DOHH2 (cell line): ENCODE data around the gene GOLGA8A.
"Not testable (repeated sequence)": the region's sequence is repeated elsewhere in the genome, so short reads cannot be mapped to it uniquely, and the experiment has no call there.

ENCODE experiments used
- CTCF ChIP-seq: fragments of 200-600 bp; sonication (generic); IDR thresholded peaks from one replicate; pipeline ENCODE4 v1.5.1; 2014; ENCODE audit warnings: antibody characterized with exemption, mild to moderate bottlenecking, low read depth, low read length; ENCODE audit not compliant: poor library complexity, severe bottlenecking
- EZH2phosphoT487 ChIP-seq: fragments of 200-600 bp; sonication (generic); IDR thresholded peaks from 2 replicates; pipeline ENCODE4 v1.6.1; 2017; ENCODE audit warnings: borderline replicate concordance, mild to moderate bottlenecking, antibody characterized with exemption, low read length, moderate library complexity, mixed read lengths

- not testable (repeated sequence) for TF ChIP-seq CTCF, EZH2phosphoT487
Measured at GRCh38 chr15:34403160-34403598, 34.4 kb downstream of the GOLGA8A start.
